Measurements from ENCODE around the gene FYN.

DNA sequence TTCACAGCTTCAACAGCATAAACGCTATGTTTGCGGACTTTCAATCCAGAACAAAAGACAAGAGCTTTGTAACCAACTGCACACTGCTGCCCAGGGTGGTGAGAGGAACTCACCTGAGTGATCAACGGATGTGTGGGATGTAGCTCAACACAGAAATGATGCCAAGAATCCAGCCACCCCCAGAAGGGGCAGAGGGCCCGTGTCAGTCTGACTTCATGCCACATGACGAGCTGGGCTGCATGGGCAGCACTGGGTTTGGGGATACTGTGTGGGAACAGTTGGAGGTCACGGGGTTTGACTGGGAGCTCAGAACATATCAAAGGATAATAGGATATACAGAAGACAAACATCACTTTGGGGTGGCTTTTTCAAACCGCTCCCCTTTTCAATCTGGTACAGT lies 188.2 kb downstream of the FYN start:
- no peak for TF ChIP-seq YY1 (IDR thresholded peaks at IDR 0.05; ENCODE audit: insufficient read depth, insufficient read length)
- no peak for TF ChIP-seq SUZ12 (IDR thresholded peaks at IDR 0.05; ENCODE audit: extremely low read depth, insufficient read depth, insufficient read length)

All from NT2/D1 (cell line).